DMS53 treated with DMSO at 0.1 percent for 48 hours (cell line): ENCODE data around the gene FAM193A.
"Not testable (repeated sequence)": the region's sequence is repeated elsewhere in the genome, so short reads cannot be mapped to it uniquely, and the experiment has no call there.

Experiments used
- DNase-seq: peaks from one replicate; lab custom pipeline; 2025; ENCODE audit not compliant: unreplicated experiment; lab: John Stamatoyannopoulos, UW

Gene FAM193A

GRCh38 chr4:2744576-2745270 lies 208.3 kb downstream of the FAM193A start:
- DNase-seq: no peak

- no peak for DNase-seq
These were observed 209.1 kb downstream of the FAM193A start for GRCh38 chr4:2745516-2745915.

- peak; percentile 33 for DNase-seq
These were observed 209.7 kb downstream of the FAM193A start for GRCh38 chr4:2745981-2746806.

- no peak for DNase-seq
These were observed 210.6 kb downstream of the FAM193A start for GRCh38 chr4:2746891-2747695.

- no peak for DNase-seq
These were observed 214.5 kb downstream of the FAM193A start for GRCh38 chr4:2750719-2751605.

GRCh38 chr4:2753436-2753835 lies 217.0 kb downstream of the FAM193A start:
- DNase-seq: no peak

GRCh38 chr4:2754848-2755819 lies 218.7 kb downstream of the FAM193A start:
- no peak for DNase-seq

GRCh38 chr4:2755821-2756690 lies 219.6 kb downstream of the FAM193A start, which contains the start of gene TNIP2:
Gene TNIP2 (minus strand): TSS chr4:2756336. CDS start chr4:2756289, 47 bp downstream.
- DNase-seq: peak; percentile 89

- no peak for DNase-seq
These were observed 220.4 kb downstream of the FAM193A start for GRCh38 chr4:2756691-2757350.

- no peak for DNase-seq
These were observed 221.0 kb downstream of the FAM193A start for GRCh38 chr4:2757426-2757825.

GRCh38 chr4:2761035-2761923 lies 224.8 kb downstream of the FAM193A start:
- peak; percentile 14 for DNase-seq

GRCh38 chr4:2762048-2762447 lies 225.6 kb downstream of the FAM193A start:
- DNase-seq: no peak

- not testable (repeated sequence) for DNase-seq
These were observed 226.3 kb downstream of the FAM193A start for GRCh38 chr4:2762486-2763370.

- DNase-seq: no peak
These were observed 227.1 kb downstream of the FAM193A start for GRCh38 chr4:2763511-2763967.

- no peak for DNase-seq
These were observed 229.5 kb downstream of the FAM193A start for GRCh38 chr4:2765832-2766526.
